KG1 (cell line): ENCODE data around the gene ACSF3.
"Not testable (repeated sequence)": the region's sequence is repeated elsewhere in the genome, so short reads cannot be mapped to it uniquely, and the experiment has no call there.

Source experiments
- DNase-seq: peaks from one replicate; lab custom pipeline; 2025; lab: John Stamatoyannopoulos, UW

ACSF3 gene

GRCh38 chr16:89055894-89056555 lies 37.6 kb upstream of the ACSF3 start:
- DNase-seq, result no peak

DNA sequence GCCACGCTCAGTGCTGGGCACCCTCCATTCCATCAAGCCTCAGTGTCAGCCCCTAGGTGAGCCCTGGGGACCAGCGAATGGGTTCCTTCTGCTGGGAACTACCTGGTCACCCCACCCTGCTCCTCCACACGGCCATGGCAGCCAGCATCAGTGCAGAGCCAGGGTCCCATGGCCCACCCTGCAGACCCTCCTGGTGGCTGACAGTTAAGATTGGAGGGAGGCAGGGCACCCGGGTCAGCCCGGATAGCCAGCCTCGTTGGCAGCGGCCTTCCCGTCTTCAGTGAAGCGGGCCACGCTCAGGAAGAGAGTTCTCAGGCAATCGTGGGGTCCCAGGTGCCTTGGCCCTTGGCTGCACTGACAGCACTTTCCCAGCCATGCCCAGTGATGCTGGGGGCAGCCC lies 37.1 kb upstream of the ACSF3 start:
- DNase-seq, result no peak

- no peak for DNase-seq
Observed at GRCh38 chr16:89057738-89058137, 35.9 kb upstream of the ACSF3 start.

DNA sequence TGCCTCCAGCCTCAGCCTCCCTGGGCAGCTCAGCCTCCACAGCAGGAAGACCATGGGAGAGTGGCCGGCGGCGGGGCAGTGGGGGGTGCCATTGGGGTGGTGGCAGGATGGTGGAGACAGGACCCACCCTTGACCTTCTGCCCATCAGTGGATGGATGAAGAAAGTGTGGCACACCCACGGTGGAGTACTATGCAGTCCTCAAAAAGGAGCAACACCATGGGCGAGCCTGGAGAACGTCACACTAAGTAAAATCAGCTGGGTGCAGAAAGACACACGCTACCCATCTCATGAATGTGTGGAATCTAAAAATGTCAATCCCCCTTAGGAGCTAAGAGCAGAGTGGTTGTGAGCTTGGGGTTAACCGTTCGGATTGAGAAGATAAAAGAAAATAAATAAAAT lies 34.8 kb upstream of the ACSF3 start:
- no peak for DNase-seq

- DNase-seq, result no peak
Observed at GRCh38 chr16:89060207-89060794, 33.4 kb upstream of the ACSF3 start.

DNA sequence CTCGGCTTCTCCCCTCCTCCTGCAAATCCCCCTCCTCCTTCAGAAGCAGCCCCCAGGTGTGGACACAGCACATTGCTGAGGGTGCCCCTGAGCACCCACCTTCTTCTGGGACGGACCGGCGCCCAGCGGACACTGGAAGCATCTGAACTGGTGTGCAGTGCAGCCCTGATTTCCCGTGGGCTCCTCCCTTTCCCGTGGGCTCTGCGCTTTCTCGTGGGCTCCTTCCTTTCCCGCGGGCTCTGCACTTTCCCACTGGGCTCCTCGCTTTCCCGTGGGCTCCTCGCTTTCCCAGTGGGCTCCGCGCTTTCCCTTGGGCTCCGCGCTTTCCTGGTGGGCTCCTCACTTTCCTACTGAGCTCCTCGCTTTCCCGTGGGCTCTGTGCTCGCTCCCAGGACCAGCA lies 32.6 kb upstream of the ACSF3 start:
- DNase-seq, result no peak

DNA sequence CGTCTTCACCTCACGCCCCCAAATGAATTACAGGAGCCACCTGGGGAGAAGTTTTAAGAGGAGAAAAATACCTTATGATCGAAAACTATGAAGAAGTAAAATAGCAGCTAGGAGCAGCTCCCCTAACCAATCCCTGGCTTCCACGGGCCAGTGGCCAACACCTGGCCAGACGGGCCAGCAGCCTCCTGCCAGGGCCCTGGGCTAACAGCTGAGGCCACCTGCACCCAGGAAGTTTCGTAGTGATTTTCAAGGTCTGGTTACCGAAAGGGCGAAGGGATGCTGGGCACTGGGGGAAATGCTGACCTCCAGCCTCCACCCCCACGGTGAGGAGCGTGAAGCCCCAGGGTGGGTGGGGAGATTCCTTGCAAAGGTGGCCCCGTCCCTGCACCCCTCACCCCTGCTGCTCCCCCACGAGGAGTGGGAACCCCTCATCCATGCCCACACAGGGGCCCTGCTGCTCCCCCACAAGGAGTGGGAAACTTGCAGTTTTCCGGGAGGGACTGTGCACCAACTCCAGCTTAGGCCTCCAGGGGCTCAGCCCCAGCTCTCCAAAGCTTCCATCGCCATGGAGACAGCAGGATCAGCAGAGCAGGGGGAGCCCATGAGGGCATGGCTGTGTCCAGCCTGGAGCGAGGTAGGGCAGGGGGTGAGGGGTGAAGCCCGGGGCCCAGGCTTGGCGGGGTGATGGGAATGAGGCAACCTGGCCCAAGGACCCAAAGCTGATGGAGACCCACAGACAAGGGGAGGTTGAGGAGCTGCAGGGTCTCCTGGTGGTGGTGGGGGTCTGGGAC lies 31.9 kb upstream of the ACSF3 start:
- DNase-seq, result no peak

GRCh38 chr16:89062389-89063345 lies 31.0 kb upstream of the ACSF3 start:
- DNase-seq, result no peak

DNA sequence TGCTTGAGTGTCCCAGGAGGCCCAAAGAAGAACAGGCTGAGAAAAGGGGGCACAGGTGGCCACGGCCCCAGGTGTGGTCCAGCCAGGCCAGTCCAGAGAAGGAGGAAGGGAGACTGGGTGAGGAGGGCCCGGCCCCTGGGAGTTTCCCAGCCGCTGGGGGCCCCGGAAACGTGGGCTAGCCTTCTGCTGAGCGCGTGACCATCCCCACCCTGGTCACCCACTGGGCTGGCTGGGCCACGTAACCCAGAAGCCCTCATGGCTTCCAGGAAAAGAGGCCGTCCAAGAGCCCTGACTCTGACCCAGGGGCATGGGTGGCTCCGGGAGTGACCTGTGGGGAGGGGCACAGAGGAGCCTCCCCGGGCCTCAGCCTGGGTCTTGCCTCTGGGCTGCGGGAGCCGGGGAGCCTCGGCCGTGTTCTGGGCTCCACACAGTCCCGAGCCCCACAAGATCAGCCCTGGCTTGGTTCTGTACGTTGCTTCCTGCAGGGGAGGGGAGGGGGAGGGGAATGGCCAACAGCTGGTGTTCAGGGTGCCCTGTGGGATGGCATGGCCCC lies 29.8 kb upstream of the ACSF3 start:
- no peak for DNase-seq

DNA sequence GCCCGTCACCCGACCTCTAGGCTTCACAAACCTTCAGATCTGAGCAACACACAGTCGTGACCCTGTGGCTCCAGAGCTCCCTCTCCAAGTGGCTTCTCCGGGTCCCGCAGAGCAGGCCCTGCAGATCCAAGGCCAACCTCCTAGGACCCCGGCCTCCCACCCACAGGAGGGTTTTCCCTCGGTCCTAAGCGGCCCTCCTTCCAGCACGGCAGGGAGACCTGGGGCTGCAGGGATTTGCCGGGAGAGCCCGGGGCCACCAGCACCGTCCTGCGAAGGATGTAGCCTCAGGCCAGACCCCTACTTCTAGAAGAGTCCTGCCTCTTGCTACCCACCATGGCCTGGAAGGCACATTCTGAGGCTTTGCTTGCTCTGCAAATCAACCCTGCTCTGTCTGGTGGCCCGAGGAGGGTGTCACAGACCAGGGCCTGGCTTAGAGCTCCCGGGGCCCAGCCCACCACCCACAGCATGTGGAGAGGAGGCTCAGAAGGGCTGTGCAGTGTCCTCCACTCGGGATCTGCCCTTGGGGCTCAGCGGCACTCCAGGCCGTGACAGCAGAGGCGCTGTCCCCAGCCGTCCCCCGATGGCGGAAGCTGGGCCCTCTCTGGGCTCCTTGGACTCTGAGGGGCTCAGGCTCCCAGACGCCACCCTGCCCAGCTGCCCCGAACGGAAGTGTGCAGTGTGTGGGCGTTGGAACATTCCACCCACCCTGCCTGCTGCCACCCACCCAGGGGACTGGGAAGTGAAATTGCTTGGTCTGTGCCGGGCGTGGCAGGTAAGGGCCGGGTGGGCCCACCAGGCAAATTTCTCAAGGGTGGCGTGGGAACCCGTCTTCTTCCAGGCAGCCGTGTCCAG lies 28.8 kb upstream of the ACSF3 start:
- no peak for DNase-seq

GRCh38 chr16:89065458-89065822 lies 28.2 kb upstream of the ACSF3 start:
- DNase-seq, result no peak

DNA sequence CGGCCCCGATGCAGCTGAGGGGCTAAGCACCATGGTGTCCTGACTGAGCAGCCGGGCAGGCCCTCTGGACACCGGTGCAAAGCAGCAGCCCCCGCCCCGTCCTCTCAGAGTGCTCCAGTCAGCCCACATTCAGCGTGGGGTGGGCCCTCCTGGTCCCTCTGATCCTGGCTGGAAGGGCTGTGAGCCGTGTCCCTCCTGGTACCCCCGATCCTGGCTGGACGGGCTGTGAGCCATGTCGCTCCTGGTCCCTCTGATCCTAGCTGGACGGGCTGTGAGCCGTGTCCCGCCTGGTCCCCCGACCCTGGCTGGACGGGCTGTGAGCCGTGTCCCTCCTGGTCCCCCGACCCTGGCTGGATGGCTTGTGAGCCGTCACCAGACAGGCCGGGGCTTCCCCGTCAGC lies 26.9 kb upstream of the ACSF3 start:
- no peak for DNase-seq

DNA sequence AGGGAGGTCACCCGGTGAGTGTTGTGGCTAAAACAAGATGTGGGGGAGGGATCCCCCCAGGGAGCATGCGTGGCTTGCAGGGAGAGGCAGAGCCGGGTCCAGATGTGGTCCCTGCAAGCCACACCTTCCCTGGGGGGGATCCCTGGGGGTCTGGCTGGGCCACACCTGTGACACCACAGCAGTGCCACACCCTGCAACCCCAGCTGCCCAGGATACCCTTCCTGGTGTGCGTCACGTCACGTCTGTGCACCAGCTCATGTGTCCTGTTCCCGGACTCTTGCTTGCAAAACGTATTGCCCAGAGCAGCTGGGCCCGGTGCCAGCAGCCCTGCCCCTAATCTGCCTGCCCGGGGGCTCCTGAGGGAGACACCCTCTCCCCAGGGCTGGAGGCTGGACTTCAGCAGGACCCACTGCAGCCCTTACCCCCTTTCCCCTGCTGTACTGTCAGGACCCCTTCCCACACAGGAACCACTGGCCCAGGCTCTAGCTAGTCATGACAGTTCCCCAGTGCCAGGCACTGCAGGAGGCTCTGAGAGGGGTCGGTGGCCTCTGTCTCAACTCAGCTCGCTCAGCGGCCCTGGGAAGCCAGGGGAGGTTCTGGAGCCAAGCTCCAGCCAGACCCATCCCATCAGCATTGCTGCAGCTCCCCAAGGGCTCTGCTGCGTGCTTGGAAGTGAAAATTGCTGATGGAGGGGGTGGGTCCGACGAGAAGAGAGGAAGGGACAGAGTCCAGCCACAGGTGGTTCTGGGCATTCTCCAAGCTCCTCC lies 25.8 kb upstream of the ACSF3 start:
- no peak for DNase-seq

- not testable (repeated sequence) for DNase-seq
Observed at GRCh38 chr16:89068814-89069616, 24.6 kb upstream of the ACSF3 start.

GRCh38 chr16:89069920-89070319 lies 23.7 kb upstream of the ACSF3 start:
- no peak for DNase-seq

GRCh38 chr16:89070590-89070989 lies 23.1 kb upstream of the ACSF3 start:
- no peak for DNase-seq

DNA sequence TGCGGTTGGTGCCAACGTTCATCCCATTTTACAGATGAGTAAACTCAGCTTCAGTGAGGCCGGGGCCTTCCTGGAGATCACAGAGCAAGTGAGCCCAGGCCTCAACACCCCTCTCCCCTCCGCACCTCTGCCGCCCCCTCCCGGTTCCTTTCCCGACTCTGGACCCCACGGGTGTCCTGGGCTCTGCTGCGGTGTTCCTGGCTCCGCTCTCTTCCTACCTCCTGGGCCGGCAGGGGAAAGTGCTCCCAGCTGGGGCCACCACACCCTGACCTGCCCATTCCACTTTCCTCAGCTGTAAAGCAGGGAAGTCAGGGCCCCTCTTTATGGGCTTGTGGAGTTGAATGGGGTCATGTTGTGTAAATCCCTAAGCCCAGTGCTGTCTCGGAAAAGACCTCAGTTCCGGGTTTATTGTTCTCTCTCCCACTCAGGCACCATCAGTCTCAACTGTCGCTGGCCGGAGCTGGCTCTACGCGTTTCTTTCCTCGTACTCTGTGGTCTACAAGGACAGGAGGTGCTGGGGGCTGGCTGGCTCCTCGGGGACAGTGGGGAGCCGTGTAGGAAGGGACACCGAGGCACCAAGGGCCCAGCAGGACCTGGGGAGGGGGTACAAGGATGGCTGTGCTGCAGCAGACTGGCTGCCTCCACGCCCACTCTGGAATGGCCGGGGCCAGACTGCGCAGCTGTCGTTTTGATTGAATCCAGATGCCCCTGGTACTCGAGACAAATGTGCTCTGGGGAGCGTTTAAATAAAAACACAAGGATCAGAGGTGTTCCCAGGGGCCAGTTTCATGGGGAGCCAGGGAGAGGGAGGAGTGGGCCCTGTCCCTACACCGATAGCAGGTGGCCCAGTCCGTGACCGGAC lies 21.7 kb upstream of the ACSF3 start:
- DNase-seq, result no peak

DNA sequence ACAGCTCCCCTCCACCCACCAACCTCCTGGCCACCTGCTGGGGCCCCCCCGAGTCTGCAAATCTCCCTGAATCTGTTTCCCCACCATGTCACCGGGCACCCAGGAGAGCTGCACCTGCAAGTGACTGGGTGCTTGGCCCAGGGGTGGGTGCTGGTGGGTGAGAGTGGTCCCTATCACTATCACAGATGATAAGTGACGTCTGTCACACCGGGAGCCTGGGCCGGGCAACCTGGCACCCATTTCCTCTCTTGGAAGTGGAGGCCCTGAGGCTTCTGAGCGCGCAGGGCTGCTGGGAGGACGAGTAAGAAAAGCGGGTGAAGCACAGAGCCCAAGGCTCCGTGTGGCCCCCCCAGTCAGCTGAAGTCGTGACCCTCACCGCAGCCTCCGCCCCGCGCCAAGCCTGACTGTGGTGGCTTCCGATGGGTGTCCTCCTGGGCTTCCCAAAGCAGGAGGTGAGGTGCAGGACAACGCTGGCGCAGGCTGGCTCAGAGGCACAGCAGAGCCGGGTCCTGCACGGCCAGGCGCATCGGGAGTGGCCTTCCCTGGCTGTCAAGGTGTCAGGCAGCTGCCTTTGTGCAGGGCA lies 21.0 kb upstream of the ACSF3 start:
- no peak for DNase-seq
